Measurements from ENCODE around the gene TRIM41.

TRIM41 gene

GRCh38 chr5:181182651-181183050, 40.4 kb upstream of the TRIM41 start:
- Histone ChIP-seq H3K4me1 (peaks cover 5% of the 10 kb centered on the region; the same call in 1 of the 2 replicates), H3K36me3 (no peaks in the 10 kb centered on the region), H3K27me3 (no peaks in the 10 kb centered on the region), H3K4me3 (ENCODE audit: low read depth, low read length) (no peak overlapping the region), H3K9me3 (no peaks in the 10 kb centered on the region)
- TF ChIP-seq, protein P1, sequence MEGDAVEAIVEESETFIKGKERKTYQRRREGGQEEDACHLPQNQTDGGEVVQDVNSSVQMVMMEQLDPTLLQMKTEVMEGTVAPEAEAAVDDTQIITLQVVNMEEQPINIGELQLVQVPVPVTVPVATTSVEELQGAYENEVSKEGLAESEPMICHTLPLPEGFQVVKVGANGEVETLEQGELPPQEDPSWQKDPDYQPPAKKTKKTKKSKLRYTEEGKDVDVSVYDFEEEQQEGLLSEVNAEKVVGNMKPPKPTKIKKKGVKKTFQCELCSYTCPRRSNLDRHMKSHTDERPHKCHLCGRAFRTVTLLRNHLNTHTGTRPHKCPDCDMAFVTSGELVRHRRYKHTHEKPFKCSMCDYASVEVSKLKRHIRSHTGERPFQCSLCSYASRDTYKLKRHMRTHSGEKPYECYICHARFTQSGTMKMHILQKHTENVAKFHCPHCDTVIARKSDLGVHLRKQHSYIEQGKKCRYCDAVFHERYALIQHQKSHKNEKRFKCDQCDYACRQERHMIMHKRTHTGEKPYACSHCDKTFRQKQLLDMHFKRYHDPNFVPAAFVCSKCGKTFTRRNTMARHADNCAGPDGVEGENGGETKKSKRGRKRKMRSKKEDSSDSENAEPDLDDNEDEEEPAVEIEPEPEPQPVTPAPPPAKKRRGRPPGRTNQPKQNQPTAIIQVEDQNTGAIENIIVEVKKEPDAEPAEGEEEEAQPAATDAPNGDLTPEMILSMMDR (IDR thresholded peaks at IDR 0.05; ENCODE audit: low read depth, low read length), result no peak
- DNase-seq, result no peak

DNA sequence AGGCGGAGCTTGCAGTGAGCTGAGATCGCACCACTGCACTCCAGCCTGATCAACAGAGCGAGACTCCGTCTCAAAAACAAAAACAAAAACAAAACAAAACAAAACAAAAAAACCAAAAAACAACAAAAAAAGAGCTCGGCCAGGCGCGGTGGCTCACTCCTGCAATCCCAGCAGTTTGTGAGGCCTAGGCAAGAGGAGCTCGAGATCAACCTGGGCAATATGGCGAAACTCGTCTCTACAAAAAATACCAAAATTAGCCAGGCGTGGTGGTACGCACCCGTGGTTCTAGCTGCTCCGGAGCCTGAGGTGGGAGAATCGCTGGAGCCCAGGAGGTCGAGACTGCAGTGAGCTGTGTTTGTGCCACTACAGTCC, 38.2 kb upstream of the TRIM41 start:
- H3K9me3 ChIP-seq, result no peaks in the 10 kb centered on the region

GRCh38 chr5:181185560-181185959, 37.5 kb upstream of the TRIM41 start:
- Histone ChIP-seq H3K9me3 (no peaks in the 10 kb centered on the region), H3K4me1 (peaks cover 5% of the 10 kb centered on the region; the same call in 1 of the 2 replicates), H3K27me3 (no peaks in the 10 kb centered on the region), H3K36me3 (no peaks in the 10 kb centered on the region), H3K4me3 (ENCODE audit: low read depth, low read length) (no peak overlapping the region)
- DNase-seq, result no peak
- TF ChIP-seq, protein P1 (IDR thresholded peaks at IDR 0.05; ENCODE audit: low read depth, low read length), result no peak

More for the DNA sequence above, 38.2 kb upstream of the TRIM41 start:
- no peak for DNase-seq
- no peaks in the 10 kb centered on the region for H3K36me3 ChIP-seq
- peaks cover 5% of the 10 kb centered on the region; the same call in 1 of the 2 replicates for H3K4me1 ChIP-seq
- H3K27me3 ChIP-seq, result no peaks in the 10 kb centered on the region
- TF ChIP-seq, protein P1 (IDR thresholded peaks at IDR 0.05; ENCODE audit: low read depth, low read length), result no peak
- H3K4me3 ChIP-seq (ENCODE audit: low read depth, low read length), result no peak overlapping the region

DNA sequence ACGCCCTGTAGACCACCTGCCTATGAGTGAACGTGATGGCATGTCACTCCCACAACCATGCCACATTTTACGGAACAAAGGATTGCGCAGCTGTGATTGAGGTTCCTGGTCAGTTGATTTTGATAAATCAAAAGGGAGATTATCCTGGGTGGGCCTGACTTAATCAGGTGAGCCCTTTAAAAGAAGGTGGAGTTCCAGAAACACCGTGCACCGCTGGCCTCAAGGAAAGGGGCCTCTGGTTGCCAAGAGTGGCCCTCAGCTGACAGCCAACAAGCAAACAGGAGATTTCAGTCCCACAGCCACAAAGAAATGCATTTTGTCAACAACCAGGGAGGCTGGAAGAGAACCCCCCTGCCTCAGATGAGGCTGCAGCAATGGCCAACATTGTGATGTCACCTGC, 37.1 kb upstream of the TRIM41 start:
- no peaks in the 10 kb centered on the region for H3K9me3 ChIP-seq
- H3K4me1 ChIP-seq, result peaks cover 5% of the 10 kb centered on the region; the same call in 1 of the 2 replicates
- no peaks in the 10 kb centered on the region for H3K36me3 ChIP-seq
- no peak overlapping the region for H3K4me3 ChIP-seq (ENCODE audit: low read depth, low read length)
- H3K27me3 ChIP-seq, result no peaks in the 10 kb centered on the region
- TF ChIP-seq, protein P1 (IDR thresholded peaks at IDR 0.05; ENCODE audit: low read depth, low read length), result no peak
- DNase-seq, result no peak

GRCh38 chr5:181186986-181187499, 36.0 kb upstream of the TRIM41 start:
- Histone ChIP-seq H3K36me3 (no peaks in the 10 kb centered on the region), H3K4me1 (peaks cover 1% of the 10 kb centered on the region; the same call in 1 of the 2 replicates), H3K9me3 (no peaks in the 10 kb centered on the region), H3K4me3 (ENCODE audit: low read depth, low read length) (peak overlapping the region; percentile 86), H3K27me3 (no peaks in the 10 kb centered on the region)
- peak; percentile 54 for DNase-seq
- TF ChIP-seq, protein P1 (IDR thresholded peaks at IDR 0.05; ENCODE audit: low read depth, low read length), result no peak

DNA sequence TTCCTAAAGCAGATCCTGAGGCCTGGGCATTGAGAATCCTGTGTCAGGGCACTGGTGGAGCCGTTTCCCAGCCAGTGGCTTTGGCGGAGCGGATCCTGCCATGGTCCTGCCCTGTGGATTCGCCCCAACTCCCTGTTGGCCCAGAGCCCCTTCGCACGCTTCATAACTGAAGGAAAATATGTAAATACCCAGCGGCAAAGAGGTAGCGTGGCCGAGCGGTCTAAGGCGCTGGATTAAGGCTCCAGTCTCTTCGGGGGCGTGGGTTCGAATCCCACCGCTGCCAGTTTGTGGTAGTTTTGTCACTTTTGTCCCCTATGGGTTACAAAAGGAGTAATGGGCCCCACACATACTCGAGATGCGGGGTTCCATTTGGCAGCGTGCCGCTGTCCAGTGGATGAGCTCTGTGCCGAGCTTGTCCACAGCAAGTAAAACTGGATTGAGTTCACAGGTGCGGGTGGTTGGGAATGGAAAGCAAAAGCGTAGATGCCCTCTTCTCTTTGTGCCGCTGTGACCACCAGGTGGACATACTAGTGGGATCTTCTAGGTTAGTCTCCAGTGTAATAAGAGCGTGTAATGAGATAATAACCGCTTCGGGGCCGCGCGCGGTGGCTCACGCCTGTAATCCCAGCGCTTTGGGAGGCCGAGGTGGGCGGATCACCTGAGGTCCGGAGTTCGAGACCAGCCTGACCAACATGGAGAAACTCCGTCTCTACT, 35.4 kb upstream of the TRIM41 start:
- H3K4me3 ChIP-seq (ENCODE audit: low read depth, low read length), result peak overlapping the region; percentile 86
- no peaks in the 10 kb centered on the region for H3K9me3 ChIP-seq
- TF ChIP-seq, protein P1 (IDR thresholded peaks at IDR 0.05; ENCODE audit: low read depth, low read length), result peak; percentile 56
- H3K36me3 ChIP-seq, result no peaks in the 10 kb centered on the region
- DNase-seq, result peak; percentile 84
- no peaks in the 10 kb centered on the region for H3K4me1 ChIP-seq
- no peaks in the 10 kb centered on the region for H3K27me3 ChIP-seq
